ENCODE measurements around the gene TPM2. TPM values are rescaled to one million over a fixed set of nuclear protein-coding genes. Genes with fewer than 3 reads are reported as not detected.

Gene TPM2
- total RNA-seq (2022) (161 and 207 TPM in 2 replicates), Bru-seq, nascent RNA (percentile 79 among the genes with signal in this experiment), BruChase-seq, experiment 1, labeled RNA remaining after a 6-hour chase (percentile 81 among the genes with signal in this experiment), BruChase-seq, experiment 2, labeled RNA remaining after a 2-hour chase (percentile 75 among the genes with signal in this experiment)
- long read RNA-seq, transcript TPM2-203 (9 exons, 1,183 nt), result major isoform, 99 of 197 reads
- long read RNA-seq, transcript TPM2-201 (9 exons, 1,018 nt), result minor isoform, 38 of 197 reads
- long read RNA-seq, partial matches to known transcripts, result 11 of 197 reads
- long read RNA-seq, other reads (novel, unspliced or antisense), result 47 of 197 reads

DNA sequence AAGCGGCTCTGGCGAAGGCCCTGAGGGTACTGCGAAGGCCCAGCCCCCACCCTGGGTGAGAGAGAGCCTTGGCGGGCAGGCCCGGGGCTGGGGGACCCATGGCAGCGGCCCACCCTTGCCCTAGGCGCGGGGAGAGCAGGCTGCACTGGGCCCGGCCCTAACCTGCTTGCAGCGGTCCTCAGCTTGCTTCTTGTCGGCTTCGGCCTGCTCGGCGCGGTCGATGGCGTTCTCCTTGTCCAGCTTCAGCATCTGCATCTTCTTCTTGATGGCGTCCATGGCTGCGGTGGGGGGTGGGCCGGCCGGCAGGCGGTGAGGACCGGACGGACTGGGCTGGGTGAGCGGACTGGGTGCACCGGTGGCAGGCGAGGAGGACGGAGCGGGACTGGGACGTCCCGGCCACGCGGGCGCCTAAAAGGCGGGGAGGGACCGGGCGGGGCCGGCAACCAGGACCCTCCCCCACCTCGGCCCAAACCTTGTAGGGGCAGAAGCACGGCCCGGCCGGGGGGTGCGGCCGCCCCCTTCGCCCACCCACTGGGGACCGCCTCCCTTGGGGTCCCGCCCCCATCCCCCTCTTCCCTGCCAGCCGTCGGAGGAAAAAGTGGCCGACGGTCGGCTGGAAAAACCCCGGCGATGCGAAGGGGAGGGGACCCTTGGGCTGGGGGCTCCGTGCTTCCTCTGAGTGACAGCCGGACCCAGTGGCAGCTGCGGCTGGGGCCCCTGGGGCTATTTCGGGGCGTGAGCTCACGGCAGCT lies at the start of gene TPM2:
Gene TPM2 (minus strand): TSS at position 384 of the 752 bp plus-strand sequence. CDS start 108 bp downstream, at position 276.
- ChIA-PET POLR2A (interaction anchor here (1.2 to 5.4 kb wide), 12 partner anchors 10 to 109 kb away, joined by 3 to 38 read pairs (median 4); partner anchors contain the start of genes ARHGEF39, CCDC107, CREB3 and RMRP), CTCF (interaction anchor here (0.6 to 2.4 kb wide), 8 partner anchors 9 to 44 kb away, joined by 3 to 12 read pairs (median 6); partner anchors contain the start of genes CCDC107 and RMRP)
- peaks cover 24% of the 10 kb centered on the region for H3K36me3 Mint-ChIP-seq (ENCODE audit: insufficient read depth, unreplicated experiment)
- intact Hi-C loops (cut with micrococcal nuclease), result loop anchor here (2.0 kb wide), 1 partner anchor 31 kb away; the partner anchor contains the start of genes CCDC107 and RMRP
- peaks cover 24% of the 10 kb centered on the region for H3K4me1 Mint-ChIP-seq (ENCODE audit: insufficient read depth, unreplicated experiment)
- H3K27me3 Mint-ChIP-seq (ENCODE audit: insufficient read depth, unreplicated experiment), result no peaks in the 10 kb centered on the region
- peak; percentile 70 for DNase-seq (ENCODE audit: unreplicated experiment)
- H3K27ac Mint-ChIP-seq (ENCODE audit: low read depth, unreplicated experiment), result peak within 1 kb of the TSS; percentile 72
- H3K9me3 Mint-ChIP-seq (ENCODE audit: unreplicated experiment), result no peaks in the 10 kb centered on the region
- H3K4me3 Mint-ChIP-seq (ENCODE audit: unreplicated experiment), result peak within 1 kb of the TSS; percentile 79
- TF ChIP-seq, protein P1, sequence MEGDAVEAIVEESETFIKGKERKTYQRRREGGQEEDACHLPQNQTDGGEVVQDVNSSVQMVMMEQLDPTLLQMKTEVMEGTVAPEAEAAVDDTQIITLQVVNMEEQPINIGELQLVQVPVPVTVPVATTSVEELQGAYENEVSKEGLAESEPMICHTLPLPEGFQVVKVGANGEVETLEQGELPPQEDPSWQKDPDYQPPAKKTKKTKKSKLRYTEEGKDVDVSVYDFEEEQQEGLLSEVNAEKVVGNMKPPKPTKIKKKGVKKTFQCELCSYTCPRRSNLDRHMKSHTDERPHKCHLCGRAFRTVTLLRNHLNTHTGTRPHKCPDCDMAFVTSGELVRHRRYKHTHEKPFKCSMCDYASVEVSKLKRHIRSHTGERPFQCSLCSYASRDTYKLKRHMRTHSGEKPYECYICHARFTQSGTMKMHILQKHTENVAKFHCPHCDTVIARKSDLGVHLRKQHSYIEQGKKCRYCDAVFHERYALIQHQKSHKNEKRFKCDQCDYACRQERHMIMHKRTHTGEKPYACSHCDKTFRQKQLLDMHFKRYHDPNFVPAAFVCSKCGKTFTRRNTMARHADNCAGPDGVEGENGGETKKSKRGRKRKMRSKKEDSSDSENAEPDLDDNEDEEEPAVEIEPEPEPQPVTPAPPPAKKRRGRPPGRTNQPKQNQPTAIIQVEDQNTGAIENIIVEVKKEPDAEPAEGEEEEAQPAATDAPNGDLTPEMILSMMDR (IDR thresholded peaks at IDR 0.05; ENCODE audit: unreplicated experiment), result no peak
- TSS peak; percentile 57 for BruUV-seq (replicated peaks)

DNA sequence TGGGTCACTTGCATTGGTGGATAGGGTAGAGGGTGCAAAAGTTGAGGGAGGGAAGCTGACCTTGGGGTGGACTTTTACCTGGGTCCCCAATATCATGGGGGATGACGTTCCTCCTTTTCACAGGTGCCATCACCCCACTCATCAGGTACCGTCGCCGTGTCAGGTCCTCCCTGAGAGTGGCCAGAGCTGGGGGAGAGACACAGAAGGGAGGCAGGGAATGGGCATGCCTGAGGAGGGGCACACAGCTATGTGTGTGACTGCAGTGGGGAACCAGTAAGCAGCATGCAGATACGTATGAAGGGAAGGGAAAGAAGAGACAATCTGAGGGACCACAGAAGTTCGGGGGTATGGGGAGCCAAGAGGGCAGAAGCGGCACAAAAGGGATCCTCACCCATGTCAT lies 49.2 kb upstream of the TPM2 start:
- DNase-seq (ENCODE audit: unreplicated experiment), result no peak
- TF ChIP-seq, protein P1 (IDR thresholded peaks at IDR 0.05; ENCODE audit: unreplicated experiment), result no peak
- H3K27me3 Mint-ChIP-seq (ENCODE audit: insufficient read depth, unreplicated experiment), result no peaks in the 10 kb centered on the region
- ChIA-PET CTCF (interaction anchor here (0.7 to 9.8 kb wide), 8 partner anchors 8 to 92 kb away, joined by 3 to 150 read pairs (median 3); partner anchors contain the start of genes GBA2 and RGP1), POLR2A (interaction anchor here (1.5 to 15.0 kb wide), 2 partner anchors 7 to 19 kb away, joined by 3 to 284 read pairs; partner anchors contain the start of genes GBA2 and RGP1)
- H3K27ac Mint-ChIP-seq (ENCODE audit: low read depth, unreplicated experiment), result peak overlapping the region; percentile 33
- no TSS peak for BruUV-seq (replicated peaks)
- H3K9me3 Mint-ChIP-seq (ENCODE audit: unreplicated experiment), result no peaks in the 10 kb centered on the region
- H3K4me1 Mint-ChIP-seq (ENCODE audit: insufficient read depth, unreplicated experiment), result peaks cover 4% of the 10 kb centered on the region
- peaks cover 89% of the 10 kb centered on the region for H3K36me3 Mint-ChIP-seq (ENCODE audit: insufficient read depth, unreplicated experiment)
- no peak overlapping the region for H3K4me3 Mint-ChIP-seq (ENCODE audit: unreplicated experiment)
- intact Hi-C loops (cut with micrococcal nuclease), result no loop called here

DNA sequence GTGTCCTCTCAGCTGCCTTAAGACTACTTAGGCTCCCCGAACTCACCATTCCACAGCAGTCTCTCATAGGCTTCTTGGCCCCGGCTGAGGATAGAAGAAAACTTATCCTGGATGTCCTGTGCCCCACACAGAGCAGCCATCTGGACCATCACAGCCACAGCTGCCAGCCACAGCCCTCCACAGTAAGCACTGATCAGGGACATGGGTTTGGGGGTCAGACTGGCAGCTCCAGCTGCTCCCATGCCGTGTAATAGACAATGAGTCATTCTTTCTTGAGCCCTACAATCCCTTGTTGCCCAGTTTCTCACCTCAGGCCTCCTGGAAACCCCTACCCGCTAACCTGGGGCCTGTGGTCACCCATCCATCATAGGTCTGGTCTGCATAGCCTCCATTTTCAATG lies 48.5 kb upstream of the TPM2 start:
- TSS peak; percentile 4 for BruUV-seq (replicated peaks)
- ChIA-PET POLR2A (interaction anchor here (1.2 to 15.0 kb wide), 2 partner anchors 7 to 80 kb away, joined by 3 to 284 read pairs; partner anchors contain the start of genes CCDC107, GBA2, RGP1 and RMRP), CTCF (interaction anchor here (0.5 to 9.8 kb wide), 7 partner anchors 8 to 1647 kb away, joined by 3 to 150 read pairs (median 3); partner anchors contain the start of genes CCDC107, GBA2 and RGP1)
- no peak for DNase-seq (ENCODE audit: unreplicated experiment)
- Mint-ChIP-seq H3K4me1 (ENCODE audit: insufficient read depth, unreplicated experiment) (peaks cover 6% of the 10 kb centered on the region), H3K36me3 (ENCODE audit: insufficient read depth, unreplicated experiment) (peaks cover 87% of the 10 kb centered on the region), H3K4me3 (ENCODE audit: unreplicated experiment) (no peak overlapping the region), H3K27ac (ENCODE audit: low read depth, unreplicated experiment) (peak overlapping the region; percentile 33), H3K9me3 (ENCODE audit: unreplicated experiment) (no peaks in the 10 kb centered on the region), H3K27me3 (ENCODE audit: insufficient read depth, unreplicated experiment) (no peaks in the 10 kb centered on the region)
- intact Hi-C loops (cut with micrococcal nuclease), result no loop called here
- TF ChIP-seq, protein P1 (IDR thresholded peaks at IDR 0.05; ENCODE audit: unreplicated experiment), result no peak
